Neural cell (in vitro differentiated cells): Measurements from ENCODE around the gene ASB10. TPM values are rescaled to one million over a fixed set of nuclear protein-coding genes. Genes with fewer than 3 reads are reported as not detected.

Experiments
- H2AFZ ChIP-seq: fragments of 200-600, 300-800 bp; sonication (generic), shearing (Covaris generic); 2 replicates; pipeline ENCODE4 v1.6.0; 2014; ENCODE audit warnings: low read depth, mild to moderate bottlenecking, antibody characterized with exemption, low read length, moderate library complexity
- H3F3A ChIP-seq: fragments of 200-600 bp; shearing (Covaris generic); 2 replicates; pipeline ENCODE4 v1.6.1; 2016; ENCODE audit warnings: mild to moderate bottlenecking, moderate library complexity, mixed read lengths, antibody characterized with exemption, low read length; ENCODE audit not compliant: insufficient read depth, poor library complexity, severe bottlenecking
- H3K27ac ChIP-seq: fragments of 200-600, 300-800 bp; sonication (generic), shearing (Covaris generic); 2 replicates; pipeline ENCODE4 v1.5.1; 2014; ENCODE audit warnings: mild to moderate bottlenecking, low read length, moderate library complexity
- H3K27me3 ChIP-seq: fragments of 300-800, 200-600 bp; sonication (generic), shearing (Covaris generic); 2 replicates; pipeline ENCODE4 v1.6.0; 2014; ENCODE audit warnings: mild to moderate bottlenecking, low read depth, low read length, moderate library complexity; ENCODE audit not compliant: insufficient read depth
- H3K36me3 ChIP-seq: fragments of 300-800, 200-600 bp; sonication (generic), shearing (Covaris generic); 2 replicates; pipeline ENCODE4 v1.5.1; 2014; ENCODE audit warnings: mild to moderate bottlenecking, antibody characterized with exemption, low read length, moderate library complexity; ENCODE audit not compliant: insufficient read depth
- H3K4me2 ChIP-seq: fragments of 300-800, 200-600 bp; sonication (generic), shearing (Covaris generic); 2 replicates; pipeline ENCODE4 v1.6.0; 2014; ENCODE audit warnings: mild to moderate bottlenecking, low read length
- H3K4me3 ChIP-seq: fragments of 300-800, 200-600 bp; sonication (generic), shearing (Covaris generic); 2 replicates; pipeline ENCODE4 v1.5.1; 2014; ENCODE audit warnings: mild to moderate bottlenecking, low read length, moderate library complexity
- H3K79me2 ChIP-seq: fragments of 200-600 bp; shearing (Covaris generic); replicated peaks from 2 replicates; pipeline ENCODE4 v1.6.0; 2014; ENCODE audit warnings: mild to moderate bottlenecking, low read length, moderate library complexity; ENCODE audit not compliant: insufficient read depth
- H3K9ac ChIP-seq: fragments of 300-800, 200-600 bp; sonication (generic), shearing (Covaris generic); 2 replicates; pipeline ENCODE4 v1.6.1; 2016; ENCODE audit warnings: mild to moderate bottlenecking, low read length, mixed read lengths
- H3K9me2 ChIP-seq: fragments of 200-600 bp; shearing (Covaris generic); 2 replicates; pipeline ENCODE4 v1.6.1; 2016; ENCODE audit warnings: mild to moderate bottlenecking, low read length, mixed read lengths; ENCODE audit not compliant: insufficient read depth
- H3K9me3 ChIP-seq: fragments of 200-600, 300-800 bp; sonication (generic), shearing (Covaris generic); 2 replicates; pipeline ENCODE4 v1.6.1; 2016; ENCODE audit warnings: mild to moderate bottlenecking, mixed run types, low read length, moderate library complexity, mixed read lengths
- H4K20me1 ChIP-seq: fragments of 200-600 bp; shearing (Covaris generic); 2 replicates; pipeline ENCODE4 v1.6.1; 2016; ENCODE audit warnings: mild to moderate bottlenecking, mixed run types; ENCODE audit not compliant: insufficient read depth
- EP300 ChIP-seq: fragments of 450-650 bp; conservative IDR thresholded peaks from 2 replicates; pipeline ENCODE4 v1.6.1; 2014; ENCODE audit warnings: antibody characterized with exemption, mild to moderate bottlenecking, moderate library complexity; ENCODE audit not compliant: poor library complexity, severe bottlenecking
- EZH2 ChIP-seq: fragments of 200-600, 300-800 bp; shearing (Covaris generic), sonication (generic); IDR thresholded peaks from 2 replicates; pipeline ENCODE4 v1.6.1; 2014; ENCODE audit warnings: antibody characterized with exemption, low read length, borderline replicate concordance, mild to moderate bottlenecking; ENCODE audit not compliant: insufficient read depth, poor library complexity, severe bottlenecking
- MXI1 ChIP-seq: fragments of 450-650 bp; conservative IDR thresholded peaks from 2 replicates; pipeline ENCODE4 v1.6.1; 2014; ENCODE audit warnings: antibody characterized with exemption, mild to moderate bottlenecking; ENCODE audit not compliant: poor library complexity, severe bottlenecking
- POLR2AphosphoS5 ChIP-seq: IDR thresholded peaks from 2 replicates; pipeline ENCODE4 v1.6.1; 2012
- RAD21 ChIP-seq: fragments of 450-650 bp; conservative IDR thresholded peaks from 2 replicates; pipeline ENCODE4 v1.6.1; 2014; ENCODE audit warnings: antibody characterized with exemption, mild to moderate bottlenecking, moderate library complexity
- SMC3 ChIP-seq: fragments of 450-650 bp; conservative IDR thresholded peaks from 2 replicates; pipeline ENCODE4 v1.6.1; 2014; ENCODE audit warnings: antibody characterized with exemption, mild to moderate bottlenecking, moderate library complexity; ENCODE audit not compliant: poor library complexity
- TAF1 ChIP-seq: IDR thresholded peaks from 2 replicates; pipeline ENCODE4 v1.6.1; 2012; ENCODE audit warnings: low read depth
- polyA plus RNA-seq: library from polyadenylated mRNA; depleted of rRNA; stranded (reverse); fragments of >200 nt; gene quantifications from 2 replicates; pipeline ENCODE4 v1.2.3, GENCODE V29; 2014
- TF ChIP-seq, protein P1 (sequence below): IDR thresholded peaks from 2 replicates; pipeline ENCODE4 v1.6.1; 2012; ENCODE audit warnings: borderline replicate concordance
- TF ChIP-seq, protein P2 (sequence below): fragments of 450-650 bp; IDR thresholded peaks from 2 replicates; pipeline ENCODE4 v1.5.1; 2014; ENCODE audit warnings: antibody characterized with exemption, mild to moderate bottlenecking, moderate library complexity; ENCODE audit not compliant: poor library complexity, severe bottlenecking

Gene ASB10
- polyA plus RNA-seq, 1 donor from 2014 or later: not detected

DNA sequence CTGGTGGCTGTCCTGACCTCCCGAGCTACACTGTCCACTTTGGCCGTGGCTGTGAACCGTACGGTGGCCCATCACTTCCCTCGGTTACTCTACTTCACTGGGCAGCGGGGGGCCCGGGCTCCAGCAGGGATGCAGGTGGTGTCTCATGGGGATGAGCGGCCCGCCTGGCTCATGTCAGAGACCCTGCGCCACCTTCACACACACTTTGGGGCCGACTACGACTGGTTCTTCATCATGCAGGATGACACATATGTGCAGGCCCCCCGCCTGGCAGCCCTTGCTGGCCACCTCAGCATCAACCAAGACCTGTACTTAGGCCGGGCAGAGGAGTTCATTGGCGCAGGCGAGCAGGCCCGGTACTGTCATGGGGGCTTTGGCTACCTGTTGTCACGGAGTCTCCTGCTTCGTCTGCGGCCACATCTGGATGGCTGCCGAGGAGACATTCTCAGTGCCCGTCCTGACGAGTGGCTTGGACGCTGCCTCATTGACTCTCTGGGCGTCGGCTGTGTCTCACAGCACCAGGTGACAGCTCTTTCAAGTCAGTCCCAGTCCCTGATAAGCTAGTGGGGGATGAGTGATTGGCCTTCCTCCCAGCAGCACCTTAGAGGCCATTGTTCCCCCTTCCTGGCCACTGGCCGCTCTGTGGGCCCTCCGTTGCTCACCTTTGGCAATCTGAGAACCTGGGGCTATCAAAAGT lies 48.2 kb upstream of the ASB10 start:
- no peaks in the 10 kb centered on the region for H3K36me3 ChIP-seq
- H3K9ac ChIP-seq: no peak overlapping the region
- no peak overlapping the region for H3K4me3 ChIP-seq
- H3K4me2 ChIP-seq: no peak overlapping the region
- no peak overlapping the region for H3K27ac ChIP-seq
- H3K9me3 ChIP-seq: no peaks in the 10 kb centered on the region
- TF ChIP-seq SMC3: no peak
- TF ChIP-seq RAD21: no peak
- TF ChIP-seq MXI1: no peak
- TF ChIP-seq POLR2AphosphoS5: no peak
- TF ChIP-seq, protein P1, sequence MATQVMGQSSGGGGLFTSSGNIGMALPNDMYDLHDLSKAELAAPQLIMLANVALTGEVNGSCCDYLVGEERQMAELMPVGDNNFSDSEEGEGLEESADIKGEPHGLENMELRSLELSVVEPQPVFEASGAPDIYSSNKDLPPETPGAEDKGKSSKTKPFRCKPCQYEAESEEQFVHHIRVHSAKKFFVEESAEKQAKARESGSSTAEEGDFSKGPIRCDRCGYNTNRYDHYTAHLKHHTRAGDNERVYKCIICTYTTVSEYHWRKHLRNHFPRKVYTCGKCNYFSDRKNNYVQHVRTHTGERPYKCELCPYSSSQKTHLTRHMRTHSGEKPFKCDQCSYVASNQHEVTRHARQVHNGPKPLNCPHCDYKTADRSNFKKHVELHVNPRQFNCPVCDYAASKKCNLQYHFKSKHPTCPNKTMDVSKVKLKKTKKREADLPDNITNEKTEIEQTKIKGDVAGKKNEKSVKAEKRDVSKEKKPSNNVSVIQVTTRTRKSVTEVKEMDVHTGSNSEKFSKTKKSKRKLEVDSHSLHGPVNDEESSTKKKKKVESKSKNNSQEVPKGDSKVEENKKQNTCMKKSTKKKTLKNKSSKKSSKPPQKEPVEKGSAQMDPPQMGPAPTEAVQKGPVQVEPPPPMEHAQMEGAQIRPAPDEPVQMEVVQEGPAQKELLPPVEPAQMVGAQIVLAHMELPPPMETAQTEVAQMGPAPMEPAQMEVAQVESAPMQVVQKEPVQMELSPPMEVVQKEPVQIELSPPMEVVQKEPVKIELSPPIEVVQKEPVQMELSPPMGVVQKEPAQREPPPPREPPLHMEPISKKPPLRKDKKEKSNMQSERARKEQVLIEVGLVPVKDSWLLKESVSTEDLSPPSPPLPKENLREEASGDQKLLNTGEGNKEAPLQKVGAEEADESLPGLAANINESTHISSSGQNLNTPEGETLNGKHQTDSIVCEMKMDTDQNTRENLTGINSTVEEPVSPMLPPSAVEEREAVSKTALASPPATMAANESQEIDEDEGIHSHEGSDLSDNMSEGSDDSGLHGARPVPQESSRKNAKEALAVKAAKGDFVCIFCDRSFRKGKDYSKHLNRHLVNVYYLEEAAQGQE: no peak
- no peak for TF ChIP-seq TAF1
- TF ChIP-seq, protein P2, sequence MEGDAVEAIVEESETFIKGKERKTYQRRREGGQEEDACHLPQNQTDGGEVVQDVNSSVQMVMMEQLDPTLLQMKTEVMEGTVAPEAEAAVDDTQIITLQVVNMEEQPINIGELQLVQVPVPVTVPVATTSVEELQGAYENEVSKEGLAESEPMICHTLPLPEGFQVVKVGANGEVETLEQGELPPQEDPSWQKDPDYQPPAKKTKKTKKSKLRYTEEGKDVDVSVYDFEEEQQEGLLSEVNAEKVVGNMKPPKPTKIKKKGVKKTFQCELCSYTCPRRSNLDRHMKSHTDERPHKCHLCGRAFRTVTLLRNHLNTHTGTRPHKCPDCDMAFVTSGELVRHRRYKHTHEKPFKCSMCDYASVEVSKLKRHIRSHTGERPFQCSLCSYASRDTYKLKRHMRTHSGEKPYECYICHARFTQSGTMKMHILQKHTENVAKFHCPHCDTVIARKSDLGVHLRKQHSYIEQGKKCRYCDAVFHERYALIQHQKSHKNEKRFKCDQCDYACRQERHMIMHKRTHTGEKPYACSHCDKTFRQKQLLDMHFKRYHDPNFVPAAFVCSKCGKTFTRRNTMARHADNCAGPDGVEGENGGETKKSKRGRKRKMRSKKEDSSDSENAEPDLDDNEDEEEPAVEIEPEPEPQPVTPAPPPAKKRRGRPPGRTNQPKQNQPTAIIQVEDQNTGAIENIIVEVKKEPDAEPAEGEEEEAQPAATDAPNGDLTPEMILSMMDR: no peak
- TF ChIP-seq EP300: no peak
- no peak for TF ChIP-seq EZH2
- no peaks in the 10 kb centered on the region for H3K27me3 ChIP-seq
- H3K79me2 ChIP-seq: peaks cover 25% of the 10 kb centered on the region
- H3K9me2 ChIP-seq: no peaks in the 10 kb centered on the region
- H2AFZ ChIP-seq: no peak overlapping the region
- H3F3A ChIP-seq: no peaks in the 10 kb centered on the region
- no peaks in the 10 kb centered on the region for H4K20me1 ChIP-seq

DNA sequence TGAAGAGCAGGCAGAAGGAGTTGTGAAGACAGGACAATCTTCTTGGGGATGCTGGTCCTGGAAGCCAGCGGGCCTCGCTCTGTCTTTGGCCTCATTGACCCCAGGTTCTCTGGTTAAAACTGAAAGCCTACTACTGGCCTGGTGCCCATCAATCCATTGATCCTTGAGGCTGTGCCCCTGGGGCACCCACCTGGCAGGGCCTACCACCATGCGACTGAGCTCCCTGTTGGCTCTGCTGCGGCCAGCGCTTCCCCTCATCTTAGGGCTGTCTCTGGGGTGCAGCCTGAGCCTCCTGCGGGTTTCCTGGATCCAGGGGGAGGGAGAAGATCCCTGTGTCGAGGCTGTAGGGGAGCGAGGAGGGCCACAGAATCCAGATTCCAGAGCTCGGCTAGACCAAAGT lies 46.8 kb upstream of the ASB10 start:
- no peaks in the 10 kb centered on the region for H3K9me2 ChIP-seq
- H4K20me1 ChIP-seq: no peaks in the 10 kb centered on the region
- peaks cover 25% of the 10 kb centered on the region for H3K79me2 ChIP-seq
- H2AFZ ChIP-seq: no peak overlapping the region
- H3K9ac ChIP-seq: peak overlapping the region; percentile 89
- H3K9me3 ChIP-seq: no peaks in the 10 kb centered on the region
- TF ChIP-seq EZH2: no peak
- TF ChIP-seq EP300: no peak
- TF ChIP-seq, protein P2: no peak
- TF ChIP-seq POLR2AphosphoS5: no peak
- TF ChIP-seq, protein P1: no peak
- no peak for TF ChIP-seq SMC3
- no peak for TF ChIP-seq MXI1
- no peak for TF ChIP-seq RAD21
- TF ChIP-seq TAF1: no peak
- H3K36me3 ChIP-seq: no peaks in the 10 kb centered on the region
- H3K27me3 ChIP-seq: no peaks in the 10 kb centered on the region
- H3K4me2 ChIP-seq: peak overlapping the region; percentile 95
- H3F3A ChIP-seq: no peaks in the 10 kb centered on the region
- peak overlapping the region; percentile 98 for H3K4me3 ChIP-seq
- H3K27ac ChIP-seq: no peak overlapping the region
